HG03175 (cell line): Measurements from ENCODE around the gene ZNF800.

ENCODE experiments used
- ATAC-seq: cut with Tn5 transposase; IDR thresholded peaks from one replicate; pipeline ENCODE4 v1.9.1; 2021; ENCODE audit warnings: mild to moderate bottlenecking, moderate library complexity; ENCODE audit not compliant: unreplicated experiment

Gene ZNF800

GRCh38 chr7:127390817-127391590 lies 1.5 kb downstream of the ZNF800 start:
- ATAC-seq, result no peak

- ATAC-seq, result no peak
Measured at GRCh38 chr7:127390186-127390816, 2.2 kb downstream of the ZNF800 start.

GRCh38 chr7:127389321-127389720 lies 3.2 kb downstream of the ZNF800 start:
- ATAC-seq, result no peak

- ATAC-seq, result no peak
Measured at GRCh38 chr7:127387974-127388373, 4.5 kb downstream of the ZNF800 start.

- no peak for ATAC-seq
Measured at GRCh38 chr7:127383123-127383835, 9.2 kb downstream of the ZNF800 start.

- ATAC-seq, result no peak
Measured at GRCh38 chr7:127382301-127383085, 10.0 kb downstream of the ZNF800 start.

GRCh38 chr7:127380479-127380878 lies 12.0 kb downstream of the ZNF800 start:
- no peak for ATAC-seq

GRCh38 chr7:127379642-127380041 lies 12.9 kb downstream of the ZNF800 start:
- no peak for ATAC-seq

- no peak for ATAC-seq
Measured at GRCh38 chr7:127378537-127378936, 14.0 kb downstream of the ZNF800 start.

- no peak for ATAC-seq
Measured at GRCh38 chr7:127377425-127377824, 15.1 kb downstream of the ZNF800 start.

- ATAC-seq, result no peak
Measured at GRCh38 chr7:127375631-127376030, 16.9 kb downstream of the ZNF800 start.

- no peak for ATAC-seq
Measured at GRCh38 chr7:127367679-127368078, 24.8 kb downstream of the ZNF800 start.

GRCh38 chr7:127366680-127367079 lies 25.8 kb downstream of the ZNF800 start:
- no peak for ATAC-seq

GRCh38 chr7:127365957-127366315 lies 26.6 kb downstream of the ZNF800 start:
- ATAC-seq, result no peak

- no peak for ATAC-seq
Measured at GRCh38 chr7:127365164-127365956, 27.1 kb downstream of the ZNF800 start.

- no peak for ATAC-seq
Measured at GRCh38 chr7:127362364-127363027, 30.0 kb downstream of the ZNF800 start.

GRCh38 chr7:127361736-127362135 lies 30.8 kb downstream of the ZNF800 start:
- no peak for ATAC-seq

- ATAC-seq, result no peak
Measured at GRCh38 chr7:127359011-127359410, 33.5 kb downstream of the ZNF800 start.

GRCh38 chr7:127353897-127354296 lies 38.6 kb downstream of the ZNF800 start:
- ATAC-seq, result no peak

- ATAC-seq, result no peak
Measured at GRCh38 chr7:127350586-127350985, 41.9 kb downstream of the ZNF800 start.
